Gastroesophageal sphincter (tissue), 3 donors: Measurements from ENCODE around the gene CDC42BPG.

Experiments used
- CTCF ChIP-seq, 4 experiments: fragments of 200-600 bp in 2 of 4; fragments of 450-650 bp in 2 of 4; sonication (generic) in 1 of 4; IDR thresholded peaks; one replicate each; pipeline ENCODE4 v1.5.1; 2017 to 2019; ENCODE audit warnings: antibody characterized with exemption in 4 of 4, mild to moderate bottlenecking in 2 of 4, moderate library complexity in 2 of 4
- POLR2AphosphoS5 ChIP-seq: sonication (generic); formaldehyde crosslinking; IDR thresholded peaks from one replicate; pipeline ENCODE4 v1.6.1; 2017; ENCODE audit warnings: antibody characterized with exemption

GRCh38 chr11:64839887-64840782 lies 4.3 kb downstream of the CDC42BPG start:
- no peak for TF ChIP-seq CTCF (IDR thresholded peaks at IDR 0.05)
- TF ChIP-seq POLR2AphosphoS5: no peak
